Epidermal melanocyte (primary cell): ENCODE data around the gene CPM.

ENCODE experiments used
- DNase-seq: peaks from one replicate; pipeline ENCODE4 v3.0.0; 2011; ENCODE audit warnings: low spot score; ENCODE audit not compliant: insufficient read length

The CPM gene

GRCh38 chr12:68932961-68933893 lies at the start of gene CPM:
Gene CPM, minus strand, starts transcription at chr12:68933171. Its CDS starts 334 bp downstream, at chr12:68932837.
- DNase-seq: peak; percentile 65

- DNase-seq: no peak
Measured at GRCh38 chr12:68981516-68981915, 48.5 kb upstream of the CPM start.

DNA sequence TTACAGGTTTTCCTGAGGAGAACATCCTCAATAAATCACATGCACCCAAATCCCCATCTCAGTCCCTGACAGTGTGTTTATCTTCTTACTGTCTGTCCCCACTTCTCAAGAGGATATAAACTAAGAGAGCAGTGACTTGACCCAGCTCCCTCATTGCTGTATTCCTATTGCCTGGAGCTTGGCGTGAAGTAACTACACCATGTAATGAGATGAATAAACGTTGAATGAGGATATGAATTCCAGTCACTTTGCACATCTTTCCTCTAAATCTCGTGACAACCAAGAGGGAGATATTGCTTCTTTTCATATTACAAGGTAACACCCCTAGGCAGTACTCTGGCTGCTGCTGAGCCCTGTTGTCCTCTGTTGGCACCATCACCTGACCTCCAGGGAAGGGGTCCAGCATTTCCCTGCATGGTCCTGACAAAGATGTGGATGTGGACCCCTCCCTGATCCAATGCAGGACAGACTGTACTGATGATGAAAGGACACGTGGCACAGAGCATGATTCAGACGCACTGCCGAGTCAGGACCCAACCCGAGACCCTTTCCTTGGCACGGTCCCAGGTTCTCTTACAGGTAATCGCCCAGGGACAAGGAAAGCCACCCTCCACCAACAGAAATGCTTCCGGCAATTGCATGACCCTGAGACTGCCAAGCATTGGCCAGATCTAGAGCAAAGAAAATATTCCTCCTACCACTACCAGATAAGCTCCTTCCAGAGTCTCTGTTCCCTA lies 47.7 kb upstream of the CPM start:
- DNase-seq: no peak

DNA sequence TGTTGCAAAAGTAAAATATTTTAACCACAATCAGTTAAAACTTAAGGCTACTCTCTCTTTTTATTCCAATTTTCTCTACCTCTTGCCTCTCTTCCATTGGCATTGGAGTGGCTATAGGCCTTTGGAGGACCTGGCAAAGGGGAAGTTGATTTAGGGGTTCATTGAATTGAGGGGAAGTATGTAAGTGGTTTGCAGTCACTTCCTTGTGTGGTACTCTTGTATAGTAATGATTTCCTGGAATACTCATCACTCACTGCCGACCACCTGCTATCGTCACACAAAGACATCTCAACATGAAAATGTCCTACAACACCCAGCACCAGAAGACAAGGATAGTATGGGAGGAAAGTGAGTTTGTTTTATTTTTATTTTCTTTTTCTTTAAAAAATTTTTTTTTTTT lies 45.7 kb upstream of the CPM start:
- no peak for DNase-seq

DNA sequence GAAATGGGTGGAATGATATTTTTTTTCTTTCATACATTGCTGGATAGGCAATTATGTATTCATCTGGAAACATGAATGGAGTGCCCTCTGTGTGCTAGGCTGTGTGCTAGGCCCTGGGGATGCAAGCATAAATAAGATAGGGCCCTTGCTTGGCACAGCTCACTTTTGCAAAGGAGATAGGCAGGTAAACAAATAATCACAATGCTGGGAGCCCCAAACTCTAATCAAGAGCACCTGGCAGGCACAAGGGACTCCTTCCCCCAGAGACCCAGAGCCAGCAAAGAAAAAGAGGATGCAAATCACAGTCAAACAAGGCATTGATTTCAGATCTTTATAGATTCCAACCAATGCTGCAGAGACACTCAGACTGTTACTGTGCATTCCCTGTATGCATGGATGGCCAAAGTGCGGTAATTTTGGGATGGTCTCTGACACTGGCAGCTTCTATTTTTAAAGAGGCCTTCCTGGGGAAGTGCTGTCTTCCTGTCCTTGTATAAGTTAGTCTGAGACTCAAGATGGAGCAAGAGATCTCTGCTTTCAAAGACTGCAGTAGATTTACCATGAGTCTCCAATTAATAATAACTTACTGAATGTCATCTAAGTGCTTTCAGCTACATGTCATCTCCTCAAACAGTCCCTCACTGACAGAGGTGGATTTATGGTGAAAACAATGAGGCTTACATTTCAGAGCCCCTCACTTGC lies 45.1 kb upstream of the CPM start:
- DNase-seq: no peak

GRCh38 chr12:68977335-68977734 lies 44.4 kb upstream of the CPM start:
- DNase-seq: peak; percentile 54

GRCh38 chr12:68976395-68976841 lies 43.4 kb upstream of the CPM start:
- no peak for DNase-seq

DNA sequence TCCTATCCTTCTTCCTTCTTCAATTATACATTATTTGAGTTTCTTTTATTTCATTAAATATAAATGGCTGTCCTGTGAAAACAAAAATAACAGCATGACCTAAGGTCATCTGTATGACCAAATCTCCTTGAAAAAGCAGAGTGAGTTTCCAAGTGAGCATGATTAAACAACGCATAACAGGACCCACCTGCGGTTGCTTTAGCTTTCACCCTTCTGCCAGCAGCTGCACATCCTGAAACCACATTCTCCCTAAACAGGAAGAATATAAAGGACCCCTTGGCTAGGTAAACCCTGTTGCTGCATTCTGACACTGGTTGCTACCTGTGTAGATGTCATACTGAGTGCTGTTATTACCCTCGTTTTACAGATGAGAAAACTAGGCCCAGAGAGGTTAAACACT lies 42.8 kb upstream of the CPM start:
- no peak for DNase-seq

DNA sequence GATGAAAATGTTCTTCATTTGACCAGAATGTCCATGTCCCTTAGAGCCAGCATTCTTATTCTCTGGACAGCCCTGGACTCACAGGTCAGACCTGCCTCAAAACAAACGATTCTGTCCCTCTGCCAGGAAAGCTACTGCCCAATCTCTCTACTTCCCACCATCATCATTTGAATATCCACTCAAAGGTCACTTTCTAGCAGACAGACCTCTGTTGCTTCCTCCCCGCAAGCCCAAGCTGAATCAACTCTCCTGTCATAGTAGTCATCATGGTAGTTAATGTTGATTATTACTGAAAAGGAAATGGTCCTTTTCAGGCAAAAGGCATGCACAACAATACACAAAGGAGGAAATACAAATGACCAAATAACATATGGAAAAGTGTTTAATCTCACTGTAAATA lies 39.6 kb upstream of the CPM start:
- DNase-seq: no peak

DNA sequence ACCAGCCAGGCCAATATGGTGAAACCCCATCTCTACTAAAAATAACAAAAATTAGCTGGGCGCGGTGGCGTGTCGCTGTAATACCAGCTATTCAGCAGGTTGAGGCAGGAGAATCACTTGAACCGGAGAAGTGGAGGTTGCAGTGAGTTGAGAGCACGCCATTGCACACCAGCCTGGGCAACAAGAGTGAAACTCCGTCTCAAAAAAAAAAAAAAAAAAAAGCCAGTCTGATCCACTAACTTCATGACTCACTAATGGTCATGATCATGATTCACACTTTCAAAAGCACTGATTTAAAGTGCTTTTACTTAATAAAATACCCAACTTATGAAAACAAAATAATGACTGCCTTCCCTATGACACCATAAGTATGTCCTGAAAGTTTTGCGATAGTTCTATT lies 38.4 kb upstream of the CPM start:
- no peak for DNase-seq

GRCh38 chr12:68970951-68971350 lies 38.0 kb upstream of the CPM start:
- DNase-seq: no peak

DNA sequence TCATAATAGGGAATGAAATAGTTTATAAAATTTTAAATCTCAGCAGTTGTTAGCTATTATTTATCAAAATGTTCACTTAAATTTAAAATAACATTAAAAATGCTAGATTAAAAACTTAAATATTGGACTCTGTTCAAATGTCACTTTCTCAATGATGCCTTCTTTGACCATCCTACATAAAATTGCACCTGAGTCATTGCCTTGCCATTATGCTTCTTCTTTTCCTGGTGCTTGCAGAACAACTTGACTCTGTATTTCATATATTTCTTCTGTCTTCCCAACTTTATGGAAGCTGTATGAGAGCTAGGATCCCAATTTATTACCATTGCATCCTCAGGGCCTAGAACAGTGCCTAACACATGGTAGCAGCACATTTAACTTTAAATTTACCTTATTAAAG lies 37.3 kb upstream of the CPM start:
- no peak for DNase-seq

GRCh38 chr12:68967046-68967445 lies 34.1 kb upstream of the CPM start:
- DNase-seq: no peak

- no peak for DNase-seq
Measured at GRCh38 chr12:68963856-68964745, 31.1 kb upstream of the CPM start.

GRCh38 chr12:68962877-68963855 lies 30.2 kb upstream of the CPM start:
- DNase-seq: no peak

DNA sequence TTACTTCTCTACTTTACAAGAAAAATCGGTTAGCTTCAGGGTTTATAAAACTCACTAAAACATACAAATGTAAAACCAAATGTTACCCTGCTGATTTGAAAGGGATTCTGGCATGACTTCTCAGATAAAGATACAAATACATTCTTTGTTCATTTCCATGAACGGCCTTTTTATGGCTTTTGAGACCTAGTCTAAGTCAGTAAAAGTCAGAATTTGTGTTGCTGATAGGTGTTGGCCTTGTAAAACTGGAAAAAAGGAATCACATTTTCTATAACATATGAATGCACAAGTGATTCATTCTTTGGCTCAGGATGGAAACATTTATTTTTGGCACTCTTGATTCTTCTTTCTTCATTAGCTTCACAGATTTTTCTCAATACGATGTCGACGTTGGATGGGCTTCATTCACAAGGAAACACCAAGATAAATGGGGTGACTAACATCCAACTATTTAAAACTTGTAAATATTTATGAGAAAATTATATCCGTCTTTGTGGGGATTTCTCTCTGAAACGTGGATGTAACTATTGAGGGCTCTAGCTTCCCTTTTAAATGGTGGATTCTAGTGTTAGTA lies 27.0 kb upstream of the CPM start:
- peak; percentile 60 for DNase-seq

- DNase-seq: no peak
Measured at GRCh38 chr12:68959143-68959858, 26.3 kb upstream of the CPM start.

- DNase-seq: no peak
Measured at GRCh38 chr12:68958322-68958721, 25.4 kb upstream of the CPM start.

GRCh38 chr12:68957273-68957672 lies 24.3 kb upstream of the CPM start:
- no peak for DNase-seq
